HL-60 (cell line): Measurements from ENCODE around the gene ZNF579.
"Not testable (repeated sequence)": the region's sequence is repeated elsewhere in the genome, so short reads cannot be mapped to it uniquely, and the experiment has no call there.

Experiments
- DNase-seq, 2 experiments: peaks; one replicate each; pipeline ENCODE4 v3.0.0-alpha.2; 2010 to 2020; ENCODE audit warnings: low read depth in 1 of 2, low spot score in 1 of 2
- H3K27ac ChIP-seq: fragments of 250-450 bp; sonication (Bioruptor Pico); replicated peaks from 2 replicates; pipeline ENCODE4 v1.5.1; 2020; ENCODE audit warnings: mild to moderate bottlenecking, moderate library complexity
- H3K27me3 ChIP-seq: fragments of 250-450 bp; sonication (Bioruptor Pico); 2 replicates; pipeline ENCODE4 v1.5.1; 2021; ENCODE audit warnings: mild to moderate bottlenecking, moderate library complexity; ENCODE audit not compliant: insufficient read depth, poor library complexity, severe bottlenecking
- H3K4me3 ChIP-seq: replicated peaks from 2 replicates; pipeline ENCODE4 v1.5.1; 2011; ENCODE audit warnings: mild to moderate bottlenecking, control low read depth, low read length; ENCODE audit not compliant: insufficient read depth
- GABPA ChIP-seq: IDR thresholded peaks from 2 replicates; pipeline ENCODE4 v1.6.1; 2012; ENCODE audit warnings: low read depth
- POLR2AphosphoS5 ChIP-seq: IDR thresholded peaks from 2 replicates; pipeline ENCODE4 v1.6.1; 2012; ENCODE audit warnings: low read depth
- REST ChIP-seq: IDR thresholded peaks from 2 replicates; pipeline ENCODE4 v1.6.1; 2012; ENCODE audit warnings: low read depth; ENCODE audit not compliant: insufficient replicate concordance
- SPI1 ChIP-seq: IDR thresholded peaks from 2 replicates; pipeline ENCODE4 v1.6.1; 2012; ENCODE audit warnings: low read depth, mild to moderate bottlenecking, borderline replicate concordance
- TF ChIP-seq, protein P1 (sequence below): IDR thresholded peaks from one replicate; pipeline ENCODE4 v1.5.1; 2011; ENCODE audit warnings: low read length, control low read depth, inconsistent platforms; ENCODE audit not compliant: insufficient read depth

ZNF579 gene

GRCh38 chr19:55584871-55585270 is 4.2 kb upstream of the ZNF579 start:
- Histone ChIP-seq H3K4me3 (no peak overlapping the region), H3K27me3 (peaks cover 25% of the 10 kb centered on the region), H3K27ac (no peak overlapping the region)
- TF ChIP-seq, protein P1, sequence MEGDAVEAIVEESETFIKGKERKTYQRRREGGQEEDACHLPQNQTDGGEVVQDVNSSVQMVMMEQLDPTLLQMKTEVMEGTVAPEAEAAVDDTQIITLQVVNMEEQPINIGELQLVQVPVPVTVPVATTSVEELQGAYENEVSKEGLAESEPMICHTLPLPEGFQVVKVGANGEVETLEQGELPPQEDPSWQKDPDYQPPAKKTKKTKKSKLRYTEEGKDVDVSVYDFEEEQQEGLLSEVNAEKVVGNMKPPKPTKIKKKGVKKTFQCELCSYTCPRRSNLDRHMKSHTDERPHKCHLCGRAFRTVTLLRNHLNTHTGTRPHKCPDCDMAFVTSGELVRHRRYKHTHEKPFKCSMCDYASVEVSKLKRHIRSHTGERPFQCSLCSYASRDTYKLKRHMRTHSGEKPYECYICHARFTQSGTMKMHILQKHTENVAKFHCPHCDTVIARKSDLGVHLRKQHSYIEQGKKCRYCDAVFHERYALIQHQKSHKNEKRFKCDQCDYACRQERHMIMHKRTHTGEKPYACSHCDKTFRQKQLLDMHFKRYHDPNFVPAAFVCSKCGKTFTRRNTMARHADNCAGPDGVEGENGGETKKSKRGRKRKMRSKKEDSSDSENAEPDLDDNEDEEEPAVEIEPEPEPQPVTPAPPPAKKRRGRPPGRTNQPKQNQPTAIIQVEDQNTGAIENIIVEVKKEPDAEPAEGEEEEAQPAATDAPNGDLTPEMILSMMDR = no peak
- no peak for TF ChIP-seq REST
- TF ChIP-seq GABPA = no peak
- no peak for TF ChIP-seq SPI1
- no peak for TF ChIP-seq POLR2AphosphoS5
- no peak for DNase-seq

GRCh38 chr19:55583897-55584296 is 3.2 kb upstream of the ZNF579 start:
- not testable (repeated sequence) for H3K27ac ChIP-seq

GRCh38 chr19:55582284-55582683 is 1.6 kb upstream of the ZNF579 start:
- not testable (repeated sequence) for H3K27ac ChIP-seq, DNase-seq, H3K4me3 ChIP-seq
- H3K27me3 ChIP-seq = peaks cover 25% of the 10 kb centered on the region

More at GRCh38 chr19:55583897-55584296, 3.2 kb upstream of the ZNF579 start:
- not testable (repeated sequence) for DNase-seq, H3K4me3 ChIP-seq
- H3K27me3 ChIP-seq = peaks cover 25% of the 10 kb centered on the region

- Histone ChIP-seq H3K27me3 (peaks cover 24% of the 10 kb centered on the region), H3K27ac (no peak overlapping the region), H3K4me3 (no peak overlapping the region)
- no peak for TF ChIP-seq REST
- no peak for TF ChIP-seq POLR2AphosphoS5
- no peak for TF ChIP-seq GABPA
- no peak for TF ChIP-seq SPI1
- TF ChIP-seq, protein P1 = no peak
- no peak for DNase-seq
Observed at GRCh38 chr19:55581823-55582223, 1.2 kb upstream of the ZNF579 start.

DNA sequence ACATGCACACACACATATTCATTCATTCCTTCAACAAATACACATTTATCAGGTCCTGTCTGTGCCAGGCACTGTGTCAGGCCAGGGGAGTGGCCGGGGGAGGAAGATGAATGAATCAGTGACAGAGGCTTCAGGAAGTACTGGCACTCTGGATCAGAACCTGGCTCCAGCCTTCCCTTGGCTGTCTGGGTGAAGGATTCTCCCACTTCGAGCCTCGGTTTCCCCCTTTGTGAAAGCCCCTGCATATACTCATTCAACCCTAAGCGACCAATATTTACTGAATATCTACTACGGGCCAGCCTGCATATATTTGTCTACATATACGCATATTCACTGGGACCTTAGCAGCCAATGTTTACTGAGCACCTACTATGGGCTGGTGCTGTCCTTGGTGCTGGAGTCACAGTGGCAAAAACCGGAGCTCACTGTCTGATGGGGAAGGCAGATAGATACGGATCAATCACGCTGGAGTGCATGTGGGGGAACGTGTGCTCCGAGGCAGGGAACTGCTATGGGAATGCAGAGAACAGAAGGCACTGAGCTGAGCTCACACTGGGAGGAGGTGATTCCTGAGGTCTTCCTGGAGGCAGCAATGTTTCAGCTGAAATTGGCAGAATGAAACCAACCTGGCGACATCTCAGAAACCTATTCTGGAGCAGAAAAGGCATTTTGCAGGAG is 636 bp upstream of the ZNF579 start:
- DNase-seq = no peak
- Histone ChIP-seq H3K4me3 (peak overlapping the region; percentile 94), H3K27me3 (peaks cover 19% of the 10 kb centered on the region), H3K27ac (peak overlapping the region; percentile 78)
- TF ChIP-seq POLR2AphosphoS5 (no peak), GABPA (no peak), REST (peak; percentile 98)
